GM12878 (cell line): ENCODE measurements around the gene CCL15. TPM values are rescaled to one million over a fixed set of nuclear protein-coding genes. Genes with fewer than 3 reads are reported as not detected.

ENCODE experiments used
- ATAC-seq: fragments of 200-7000 bp; cut with Tn5 transposase; 3 replicates; pipeline ENCODE4 v1.9.1; 2020; ENCODE audit warnings: mild to moderate bottlenecking, moderate library complexity
- BruUV-seq: library from RNA; stranded (reverse); fragments of 400-500 nt; replicated peaks from 2 replicates; lab custom pipeline; 2021; lab: Mats Ljungman, UMichigan
- CTCF ChIA-PET: fragments of 300-600 bp; sonication (Branson Sonifier 250); formaldehyde crosslinking; extraction: SDS; loops from one replicate; lab custom pipeline; 2021; ENCODE audit warnings: inconsistent platforms; lab: Yijun Ruan, JAX
- POLR2A ChIA-PET: fragments of 350-600 bp; formaldehyde crosslinking; extraction: SDS; loops from one replicate; lab custom pipeline; 2021; ENCODE audit warnings: inconsistent platforms; lab: Charles Lee
- RAD21 ChIA-PET: fragments of 300-600 bp; sonication (Branson Sonifier 250); formaldehyde crosslinking; loops from one replicate; lab custom pipeline; 2023; ENCODE audit warnings: antibody characterized with exemption; ENCODE audit not compliant: unreplicated experiment; lab: Charles Lee
- SMC1A ChIA-PET: fragments of 300-600 bp; sonication (Branson Sonifier 250); formaldehyde crosslinking; loops from one replicate; lab custom pipeline; 2023; ENCODE audit not compliant: unreplicated experiment, uncharacterized antibody; lab: Charles Lee
- DNase-seq: peaks from one replicate; pipeline ENCODE4 v3.0.0-alpha.2; 2011; ENCODE audit warnings: low read depth, low spot score
- FAIRE-seq: peaks from 3 replicates; lab custom pipeline; 2011; peaks lifted over from hg19 to GRCh38; lab: Jason Lieb, UNC
- H2AFZ ChIP-seq: 2 replicates; pipeline ENCODE4 v1.6.0; 2011; ENCODE audit warnings: low read depth, low read length, control low read depth; ENCODE audit not compliant: control insufficient read depth
- H3K27ac ChIP-seq: 2 replicates; pipeline ENCODE4 v1.5.1; 2011; ENCODE audit warnings: control low read depth; ENCODE audit not compliant: control insufficient read depth, insufficient read depth
- H3K27me3 ChIP-seq, 2 experiments: replicated peaks in 1 of 2; 2 replicates each; pipeline versions ENCODE4 v1.6.0 to v1.6.1; 2011; ENCODE audit warnings: low read length in 1 of 2; ENCODE audit not compliant: control insufficient read depth in 2 of 2, insufficient read depth in 2 of 2
- H3K36me3 ChIP-seq, 2 experiments: 2 replicates each; pipeline ENCODE4 v1.5.1; 2011; ENCODE audit warnings: low read length in 1 of 2; ENCODE audit not compliant: control insufficient read depth in 2 of 2, insufficient read depth in 2 of 2
- H3K4me1 ChIP-seq: 2 replicates; pipeline ENCODE4 v1.6.1; 2011; ENCODE audit warnings: mild to moderate bottlenecking, low read length, moderate library complexity, mixed read lengths; ENCODE audit not compliant: control insufficient read depth, insufficient read depth
- H3K4me2 ChIP-seq: 2 replicates; pipeline ENCODE4 v1.6.0; 2011; ENCODE audit warnings: control low read depth; ENCODE audit not compliant: control insufficient read depth, insufficient read depth
- H3K4me3 ChIP-seq: fragments of 200-600 bp; sonication (generic); 2 replicates; pipeline ENCODE4 v1.5.1; 2016
- H3K79me2 ChIP-seq: 2 replicates; pipeline ENCODE4 v1.6.0; 2011; ENCODE audit warnings: low read length; ENCODE audit not compliant: control insufficient read depth, insufficient read depth
- H3K9ac ChIP-seq: 2 replicates; pipeline ENCODE4 v1.8.0; 2011; ENCODE audit warnings: low read length, control low read depth, mixed read lengths; ENCODE audit not compliant: control insufficient read depth, insufficient read depth
- H3K9me3 ChIP-seq: replicated peaks from 3 replicates; pipeline ENCODE4 v1.5.1; 2011; ENCODE audit warnings: mild to moderate bottlenecking, low read length; ENCODE audit not compliant: control insufficient read depth, insufficient read depth
- H4K20me1 ChIP-seq: 2 replicates; pipeline ENCODE4 v1.6.0; 2011; ENCODE audit not compliant: control insufficient read depth, insufficient read depth
- CHD4 ChIP-seq: fragments of 200-600 bp; sonication (generic); IDR thresholded peaks from 2 replicates; pipeline ENCODE4 v1.6.1; 2016; ENCODE audit warnings: mild to moderate bottlenecking
- DPF2 ChIP-seq: fragments of 450-650 bp; IDR thresholded peaks from 2 replicates; pipeline ENCODE4 v1.6.1; 2017; ENCODE audit warnings: mild to moderate bottlenecking
- EED ChIP-seq: sonication (generic); IDR thresholded peaks from 2 replicates; pipeline ENCODE4 v1.6.1; 2016; ENCODE audit warnings: antibody characterized with exemption, low read depth
- EZH2 ChIP-seq: IDR thresholded peaks from 2 replicates; pipeline ENCODE4 v1.6.1; 2012; ENCODE audit warnings: low read depth, mild to moderate bottlenecking, control low read depth, inconsistent platforms, low read length, borderline replicate concordance; ENCODE audit not compliant: control insufficient read depth
- FOS ChIP-seq: IDR thresholded peaks from 3 replicates; pipeline ENCODE4 v1.6.1; 2011; ENCODE audit warnings: borderline replicate concordance; ENCODE audit not compliant: insufficient read length; ENCODE audit errors: extremely low read depth
- FOXK2 ChIP-seq: fragments of 450-650 bp; IDR thresholded peaks from 2 replicates; pipeline ENCODE4 v1.6.1; 2017; ENCODE audit warnings: mild to moderate bottlenecking, moderate library complexity
- FOXM1 ChIP-seq: IDR thresholded peaks from 2 replicates; pipeline ENCODE4 v1.6.1; 2012; ENCODE audit warnings: low read depth, mild to moderate bottlenecking, inconsistent platforms, low read length, moderate library complexity
- KAT2A ChIP-seq: conservative IDR thresholded peaks from 2 replicates; pipeline ENCODE4 v1.6.1; 2011; ENCODE audit warnings: low read depth, low read length; ENCODE audit not compliant: control insufficient read depth
- MEF2B ChIP-seq: fragments of 450-650 bp; IDR thresholded peaks from 2 replicates; pipeline ENCODE4 v1.6.1; 2018; ENCODE audit warnings: mild to moderate bottlenecking, moderate library complexity; ENCODE audit not compliant: partially characterized antibody, poor library complexity, severe bottlenecking
- MYB ChIP-seq: fragments of 150-350 bp; IDR thresholded peaks from 2 replicates; pipeline ENCODE4 v1.6.1; 2014; ENCODE audit warnings: mild to moderate bottlenecking, low read depth, low read length, borderline replicate concordance
- SREBF1 ChIP-seq: IDR thresholded peaks from 2 replicates; pipeline ENCODE4 v1.6.1; 2012; ENCODE audit warnings: mild to moderate bottlenecking, low read length
- STAT1 ChIP-seq: fragments of 450-650 bp; conservative IDR thresholded peaks from 2 replicates; pipeline ENCODE4 v1.6.1; 2014; ENCODE audit warnings: antibody characterized with exemption, mild to moderate bottlenecking
- TARDBP ChIP-seq: IDR thresholded peaks from 2 replicates; pipeline ENCODE4 v1.6.1; 2016; ENCODE audit warnings: borderline replicate concordance
- TBL1XR1 ChIP-seq: IDR thresholded peaks from 2 replicates; pipeline ENCODE4 v1.6.1; 2012; ENCODE audit warnings: low read depth, low read length, improper control_type of control experiment
- YY1 ChIP-seq: IDR thresholded peaks from 2 replicates; pipeline ENCODE4 v1.6.1; 2011; ENCODE audit warnings: low read depth, mild to moderate bottlenecking, low read length
- ZNF384 ChIP-seq: IDR thresholded peaks from 2 replicates; pipeline ENCODE4 v1.6.1; 2012; ENCODE audit warnings: low read depth, mild to moderate bottlenecking, low read length, improper control_type of control experiment, borderline replicate concordance
- WGBS: methylation state at CpG from one replicate; pipeline ENCODE4 v1.1.6; 2016; ENCODE audit warnings: low lambda C conversion rate; ENCODE audit not compliant: insufficient replicate concordance, insufficient coverage; ENCODE audit errors: missing lambda C conversion rate; 5-methylcytosine and 5-hydroxymethylcytosine counted together
- in situ Hi-C: fragments of 300-500 bp; cut with MboI; formaldehyde crosslinking; loops from 9 replicates; pipeline ENCODE4 v1.14.3; 2018; ENCODE audit warnings: mixed read lengths
- intact Hi-C: fragments of 100-400 bp; cut with micrococcal nuclease; formaldehyde crosslinking; loops from one replicate; pipeline ENCODE4 v1.14.2; 2022; ENCODE audit not compliant: unreplicated experiment
- polyA plus RNA-seq, 11 experiments: library from polyadenylated mRNA; depleted of rRNA in 4 of 11; unstranded in 6 of 11; stranded (reverse) in 5 of 11; fragments of >200 nt; fragmentation: Nextera tagmentation in 4 of 11; fragmentation: Illumina TruSeq in 1 of 11; extraction: Ambion mirVana in 4 of 11; extraction: Trizol in 1 of 11; gene quantifications; 1 replicate in 1 of 11; 2 replicates in 10 of 11; pipeline versions ENCODE4 v1.2.1 to v1.2.3, GENCODE V29; 2011 to 2016; ENCODE audit warnings: inconsistent platforms in 2 of 11, missing spikeins in 2 of 11, low read depth in 1 of 11
- total RNA-seq, 4 experiments: library from RNA; depleted of rRNA in 3 of 4; stranded (reverse); fragments of >200 nt in 3 of 4; fragmentation: Illumina TruSeq in 1 of 4; extraction: Trizol in 1 of 4; gene quantifications; 2 replicates each; pipeline versions ENCODE4 v1.2.1 to v1.2.3, GENCODE V29; 2013 to 2021
- TF ChIP-seq, protein P1 (sequence below): IDR thresholded peaks from 2 replicates; pipeline ENCODE4 v1.6.1; 2011; ENCODE audit warnings: mild to moderate bottlenecking, low read depth, low read length, moderate library complexity; ENCODE audit not compliant: insufficient replicate concordance
- TF ChIP-seq, protein P2 (sequence below), 3 experiments: IDR thresholded peaks in 2 of 3; conservative IDR thresholded peaks in 1 of 3; 2 replicates each; pipeline ENCODE4 v1.5.1; 2011; ENCODE audit warnings: low read depth in 3 of 3, low read length in 3 of 3, mild to moderate bottlenecking in 3 of 3, control low read depth in 2 of 3, moderate library complexity in 2 of 3, inconsistent platforms in 1 of 3, mixed read lengths in 1 of 3; ENCODE audit not compliant: control insufficient read depth in 2 of 3, insufficient read depth in 1 of 3; ENCODE audit errors: extremely low read depth in 1 of 3
- TF ChIP-seq, protein P3 (sequence below): IDR thresholded peaks from 2 replicates; pipeline ENCODE4 v1.6.1; 2012; ENCODE audit warnings: low read depth, low read length, improper control_type of control experiment

Gene CCL15
- total and polyA plus RNA-seq, 10 of the 15 experiments (the other 5 are each of a cell fraction or from before 2014, with no cell fraction given) = 0.12 TPM; not detected in 9

DNA sequence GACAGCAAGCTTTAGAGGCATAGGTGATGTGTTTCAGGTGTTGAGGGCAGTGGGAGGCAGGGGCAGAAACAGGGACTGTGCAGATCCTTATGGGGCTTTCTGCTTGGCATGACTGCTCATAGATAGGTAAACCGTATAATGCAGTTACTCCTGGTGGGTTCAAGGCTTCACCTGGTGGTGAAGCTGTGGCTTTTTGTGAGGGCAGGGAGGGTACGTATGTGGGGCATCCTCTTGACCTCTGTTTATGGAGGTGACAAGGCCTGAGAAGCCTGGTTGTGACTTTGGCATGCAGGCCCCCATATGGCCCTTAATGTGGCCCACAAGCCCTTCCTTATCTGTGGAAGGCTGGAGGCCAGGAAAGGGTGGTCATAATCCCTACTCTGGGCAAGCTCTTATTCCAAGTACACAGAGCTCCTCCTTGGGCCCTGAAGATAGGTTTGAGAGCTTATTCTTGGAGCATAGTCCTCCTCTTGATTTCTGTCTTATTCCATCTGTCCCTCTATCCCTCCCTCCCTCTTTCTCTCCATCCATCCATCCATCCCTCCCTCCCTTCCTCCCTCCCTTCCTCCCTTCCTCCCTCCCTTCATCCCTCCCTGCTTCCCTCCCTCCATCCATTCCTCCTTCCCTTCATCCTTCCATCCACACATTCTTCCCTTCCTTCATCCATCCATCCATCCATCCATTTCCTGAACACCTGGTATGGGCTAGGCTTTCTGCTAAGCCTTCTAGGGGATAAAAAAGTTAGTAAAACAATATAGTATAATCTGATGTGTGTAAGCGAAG is 18.8 kb downstream of the CCL15 start:
- RAD21 ChIA-PET = interaction anchor here (0.7 to 17.2 kb wide), 12 partner anchors 9 to 166 kb away, joined by 3 to 342 read pairs (median 4); partner anchors contain the start of gene CCL18
- POLR2A ChIA-PET = interaction anchor here (0.7 to 1.0 kb wide), 2 partner anchors 8 to 106 kb away, joined by 3 to 4 read pairs; no protein-coding TSS in a partner anchor
- H3K79me2 ChIP-seq = no peaks in the 10 kb centered on the region
- no peaks in the 10 kb centered on the region for H4K20me1 ChIP-seq
- H3K36me3 ChIP-seq = no peaks in the 10 kb centered on the region
- BruUV-seq = no TSS peak
- H3K9ac ChIP-seq = no peak overlapping the region
- H3K27me3 ChIP-seq = no peaks in the 10 kb centered on the region
- SMC1A ChIA-PET = interaction anchor here (0.7 to 17.2 kb wide), 12 partner anchors 9 to 167 kb away, joined by 3 to 485 read pairs (median 7); partner anchors contain the start of gene CCL15
- H3K4me1 ChIP-seq = peaks cover 3% of the 10 kb centered on the region; the same call in 1 of the 2 replicates
- no peak overlapping the region for H3K27ac ChIP-seq
- WGBS = 16% methylated on average over 3 of the region's 3 CpGs
- no peak for TF ChIP-seq EZH2
- TF ChIP-seq, protein P1, sequence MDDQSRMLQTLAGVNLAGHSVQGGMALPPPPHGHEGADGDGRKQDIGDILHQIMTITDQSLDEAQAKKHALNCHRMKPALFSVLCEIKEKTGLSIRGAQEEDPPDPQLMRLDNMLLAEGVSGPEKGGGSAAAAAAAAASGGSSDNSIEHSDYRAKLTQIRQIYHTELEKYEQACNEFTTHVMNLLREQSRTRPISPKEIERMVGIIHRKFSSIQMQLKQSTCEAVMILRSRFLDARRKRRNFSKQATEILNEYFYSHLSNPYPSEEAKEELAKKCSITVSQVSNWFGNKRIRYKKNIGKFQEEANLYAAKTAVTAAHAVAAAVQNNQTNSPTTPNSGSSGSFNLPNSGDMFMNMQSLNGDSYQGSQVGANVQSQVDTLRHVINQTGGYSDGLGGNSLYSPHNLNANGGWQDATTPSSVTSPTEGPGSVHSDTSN = no peak
- TF ChIP-seq MEF2B = no peak
- TF ChIP-seq EED = no peak
- TF ChIP-seq DPF2 = no peak
- TF ChIP-seq, protein P2, sequence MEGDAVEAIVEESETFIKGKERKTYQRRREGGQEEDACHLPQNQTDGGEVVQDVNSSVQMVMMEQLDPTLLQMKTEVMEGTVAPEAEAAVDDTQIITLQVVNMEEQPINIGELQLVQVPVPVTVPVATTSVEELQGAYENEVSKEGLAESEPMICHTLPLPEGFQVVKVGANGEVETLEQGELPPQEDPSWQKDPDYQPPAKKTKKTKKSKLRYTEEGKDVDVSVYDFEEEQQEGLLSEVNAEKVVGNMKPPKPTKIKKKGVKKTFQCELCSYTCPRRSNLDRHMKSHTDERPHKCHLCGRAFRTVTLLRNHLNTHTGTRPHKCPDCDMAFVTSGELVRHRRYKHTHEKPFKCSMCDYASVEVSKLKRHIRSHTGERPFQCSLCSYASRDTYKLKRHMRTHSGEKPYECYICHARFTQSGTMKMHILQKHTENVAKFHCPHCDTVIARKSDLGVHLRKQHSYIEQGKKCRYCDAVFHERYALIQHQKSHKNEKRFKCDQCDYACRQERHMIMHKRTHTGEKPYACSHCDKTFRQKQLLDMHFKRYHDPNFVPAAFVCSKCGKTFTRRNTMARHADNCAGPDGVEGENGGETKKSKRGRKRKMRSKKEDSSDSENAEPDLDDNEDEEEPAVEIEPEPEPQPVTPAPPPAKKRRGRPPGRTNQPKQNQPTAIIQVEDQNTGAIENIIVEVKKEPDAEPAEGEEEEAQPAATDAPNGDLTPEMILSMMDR (IDR thresholded peaks at IDR 0.05 in 2 of 3, conservative IDR thresholded peaks at IDR 0.05 in 1 of 3; ENCODE audit: control insufficient read depth in 2 of 3, extremely low read depth in 1 of 3, insufficient read depth in 1 of 3, low read depth in 3 of 3, low read length in 3 of 3) = no peak
- TF ChIP-seq ZNF384 = no peak
- TF ChIP-seq CHD4 = no peak
- no peak for TF ChIP-seq FOXM1
- TF ChIP-seq STAT1 = no peak
- TF ChIP-seq TBL1XR1 = no peak
- TF ChIP-seq TARDBP = no peak
- no peak for TF ChIP-seq YY1
- no peak for TF ChIP-seq FOS
- TF ChIP-seq FOXK2 = no peak
- TF ChIP-seq MYB = no peak
- no peak for TF ChIP-seq KAT2A
- TF ChIP-seq, protein P3, sequence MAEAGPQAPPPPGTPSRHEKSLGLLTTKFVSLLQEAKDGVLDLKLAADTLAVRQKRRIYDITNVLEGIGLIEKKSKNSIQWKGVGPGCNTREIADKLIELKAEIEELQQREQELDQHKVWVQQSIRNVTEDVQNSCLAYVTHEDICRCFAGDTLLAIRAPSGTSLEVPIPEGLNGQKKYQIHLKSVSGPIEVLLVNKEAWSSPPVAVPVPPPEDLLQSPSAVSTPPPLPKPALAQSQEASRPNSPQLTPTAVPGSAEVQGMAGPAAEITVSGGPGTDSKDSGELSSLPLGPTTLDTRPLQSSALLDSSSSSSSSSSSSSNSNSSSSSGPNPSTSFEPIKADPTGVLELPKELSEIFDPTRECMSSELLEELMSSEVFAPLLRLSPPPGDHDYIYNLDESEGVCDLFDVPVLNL = no peak
- no peak for TF ChIP-seq SREBF1
- no peak for FAIRE-seq
- CTCF ChIA-PET = interaction anchor here (0.6 to 19.0 kb wide), 14 partner anchors 9 to 165 kb away, joined by 3 to 622 read pairs (median 6); partner anchors contain the start of gene CCL23
- in situ Hi-C loops = no loop called here
- intact Hi-C loops = no loop called here
- H2AFZ ChIP-seq = no peak overlapping the region
- ATAC-seq = no peak
- DNase-seq = no peak
- no peak overlapping the region for H3K4me2 ChIP-seq
- H3K9me3 ChIP-seq = no peaks in the 10 kb centered on the region; the same call in 1 of the 3 replicates
- H3K4me3 ChIP-seq = no peak overlapping the region
